Activated CD8-positive, alpha-beta memory T cell treated with anti-CD3 and anti-CD28 coated beads for 36 hours (primary cell): ENCODE measurements around the gene C1QTNF8. TPM values are rescaled to one million over a fixed set of nuclear protein-coding genes. Genes with fewer than 3 reads are reported as not detected.

Experiments
- CTCF ChIA-PET: fragments of 350-600 bp; sonication (Branson Sonifier 250); formaldehyde crosslinking; loops from one replicate; lab custom pipeline; 2021; ENCODE audit warnings: antibody characterized with exemption; lab: Charles Lee
- POLR2A ChIA-PET: fragments of 350-600 bp; sonication (Branson Sonifier 250); formaldehyde crosslinking; loops from one replicate; lab custom pipeline; 2021; ENCODE audit warnings: antibody characterized with exemption; lab: Charles Lee
- total RNA-seq, 2 experiments: library from RNA; stranded (reverse); gene quantifications; one replicate each; pipeline ENCODE4 v1.2.3, GENCODE V29; 2021

Gene C1QTNF8
- total RNA-seq, 2 experiments from 2014 or later = not detected

DNA sequence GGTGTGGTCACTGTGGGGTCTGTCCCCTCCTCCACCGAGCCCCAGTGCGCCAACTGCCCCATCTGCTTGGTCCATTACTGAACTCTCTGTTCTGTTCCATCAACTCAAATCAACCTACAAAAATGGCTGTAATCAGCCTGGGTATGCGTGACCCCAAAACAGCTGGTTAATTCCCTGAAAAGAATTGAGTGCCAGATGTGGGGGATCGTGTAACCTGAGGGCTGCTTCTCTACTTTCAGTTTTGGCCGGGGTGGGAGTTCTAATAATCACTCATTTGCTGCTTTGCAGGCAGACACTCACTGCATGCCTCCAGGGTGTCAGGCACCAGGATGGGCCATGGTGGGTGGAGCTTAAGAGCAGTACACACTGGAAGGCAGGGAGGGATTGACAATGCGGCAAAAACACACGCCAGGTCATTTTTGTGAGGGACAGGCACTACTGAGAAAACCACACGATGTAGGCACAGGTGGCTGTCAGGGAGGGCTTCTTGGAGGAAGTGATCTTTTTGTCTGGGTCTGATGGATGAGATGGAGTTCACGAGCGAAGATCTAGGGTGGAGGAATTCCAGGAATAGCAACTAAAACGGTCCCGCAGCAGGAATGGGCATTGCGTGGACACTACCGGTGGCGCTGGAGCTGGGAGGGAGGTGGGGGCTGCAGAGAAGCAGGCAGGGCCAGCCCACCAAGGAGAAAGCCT lies 53.8 kb downstream of the C1QTNF8 start:
- ChIA-PET POLR2A (no interaction called here), CTCF (interaction anchor here (1.5 kb wide), 1 partner anchor 14 kb away, joined by 3 read pairs; no protein-coding TSS in a partner anchor)

DNA sequence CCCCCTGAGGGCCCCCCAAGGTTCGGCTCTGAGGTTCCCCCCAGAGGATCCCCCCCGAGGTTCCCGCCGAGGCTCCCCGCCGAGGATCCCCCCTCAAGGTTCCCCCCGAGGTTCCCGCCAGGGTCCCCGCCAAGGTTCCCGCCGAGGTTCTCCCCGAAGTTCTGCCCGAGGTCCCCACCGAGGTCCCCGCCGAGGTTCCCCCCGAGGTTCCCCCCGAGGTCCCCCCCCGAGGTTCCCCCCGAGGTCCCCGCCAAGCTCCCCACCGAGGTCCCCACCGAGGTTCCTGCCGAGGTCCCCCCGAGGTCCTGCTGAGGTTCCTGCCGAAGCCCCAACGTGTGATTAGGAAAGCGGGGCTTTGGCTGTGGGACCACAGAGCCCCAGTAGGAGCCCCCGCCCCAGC lies 55.7 kb downstream of the C1QTNF8 start:
- POLR2A ChIA-PET = no interaction called here

DNA sequence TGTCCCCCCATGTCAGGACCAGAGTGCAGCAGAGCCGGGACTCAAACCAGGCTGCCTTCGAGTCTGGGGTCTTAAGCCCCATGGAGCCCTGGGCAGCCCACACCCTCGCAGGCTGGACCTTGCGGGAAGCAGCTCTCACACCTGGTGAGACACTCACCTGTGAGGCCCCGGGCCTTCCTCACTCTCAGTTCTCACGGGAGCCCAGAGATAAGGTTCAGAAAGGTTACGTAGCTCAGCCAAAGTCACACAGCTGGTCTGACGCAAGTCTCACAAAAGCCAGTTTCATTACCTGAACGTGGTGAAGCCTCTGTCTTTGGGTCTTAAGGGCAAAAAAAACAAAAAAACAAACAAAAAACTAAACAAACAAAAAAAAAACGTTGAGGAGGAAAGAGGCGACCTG lies 56.3 kb downstream of the C1QTNF8 start:
- POLR2A ChIA-PET = no interaction called here
- CTCF ChIA-PET = interaction anchor here (1.5 kb wide), 1 partner anchor 15 kb away, joined by 3 read pairs; no protein-coding TSS in a partner anchor

More for the DNA sequence above, 55.7 kb downstream of the C1QTNF8 start:
- CTCF ChIA-PET = no interaction called here

DNA sequence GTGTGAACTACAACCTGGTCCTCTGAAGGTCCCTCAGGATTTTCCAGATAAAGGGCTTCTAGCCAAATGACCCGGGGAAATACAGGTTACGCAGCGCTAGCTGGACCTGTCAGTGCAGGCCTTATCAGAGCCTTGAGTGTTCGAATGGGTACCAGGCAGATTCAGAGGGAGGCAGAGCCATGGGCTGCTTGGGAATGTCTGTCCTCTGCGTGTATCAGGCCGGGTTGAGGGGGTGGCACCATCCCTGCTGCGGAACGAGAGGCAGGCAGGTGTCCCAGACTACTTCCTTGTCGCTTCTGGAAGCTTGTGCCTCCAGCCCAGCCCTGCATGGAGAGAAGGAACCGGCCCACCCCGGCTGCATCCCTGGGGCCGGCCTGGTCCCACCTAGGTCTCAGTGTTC lies 57.1 kb downstream of the C1QTNF8 start:
- ChIA-PET POLR2A (no interaction called here), CTCF (interaction anchor here (1.5 kb wide), 1 partner anchor 16 kb away, joined by 3 read pairs; no protein-coding TSS in a partner anchor)

Other genes starting within 250 kb of the C1QTNF8 start
- 1 to 10 TPM; 7.7 to 7.8 TPM for gene LMF1, start 125.3 kb downstream of the C1QTNF8 start, total RNA-seq
- under 1 TPM; 0.61 to 0.63 TPM for gene SOX8, start 114.5 kb downstream of the C1QTNF8 start, total RNA-seq
- not detected for gene SSTR5, start 23.5 kb downstream of the C1QTNF8 start, total RNA-seq
- under 1 TPM; 0.44 to 0.63 TPM for gene CACNA1H, start 56.9 kb upstream of the C1QTNF8 start, total RNA-seq
- not detected for gene TPSG1, start 129.0 kb upstream of the C1QTNF8 start, total RNA-seq
- gene TPSB2, start 133.9 kb upstream of the C1QTNF8 start, total RNA-seq = not detected
- not detected for gene TPSAB1, start 144.5 kb upstream of the C1QTNF8 start, total RNA-seq
- gene TPSD1, start 159.8 kb upstream of the C1QTNF8 start, total RNA-seq = not detected
- 100 to 1,000 TPM; 241 to 249 TPM for gene UBE2I, start 213.4 kb upstream of the C1QTNF8 start, total RNA-seq
- under 1 TPM; 0.31 to 0.34 TPM for gene BAIAP3, start 237.4 kb upstream of the C1QTNF8 start, total RNA-seq